Measurements from ENCODE around the gene KATNB1.

Gene KATNB1

GRCh38 chr16:57749856-57750452 is 14.4 kb downstream of the KATNB1 start:
- no peak overlapping the region for H3K9ac ChIP-seq (ENCODE audit: low read depth, low read length)
- no peaks in the 10 kb centered on the region for H3K9me3 ChIP-seq (ENCODE audit: control insufficient read depth, insufficient read depth, low read length)
- no peaks in the 10 kb centered on the region for H3K4me1 ChIP-seq (ENCODE audit: insufficient read depth, low read length)
- peaks cover 6% of the 10 kb centered on the region; the same call in 1 of the 2 replicates for H3K36me3 ChIP-seq (ENCODE audit: insufficient read depth, low read length)

GRCh38 chr16:57750796-57751538 is 15.4 kb downstream of the KATNB1 start:
- peaks cover 6% of the 10 kb centered on the region; the same call in 1 of the 2 replicates for H3K36me3 ChIP-seq (ENCODE audit: insufficient read depth, low read length)
- no peaks in the 10 kb centered on the region for H3K9me3 ChIP-seq (ENCODE audit: control insufficient read depth, insufficient read depth, low read length)
- no peak overlapping the region for H3K9ac ChIP-seq (ENCODE audit: low read depth, low read length)
- no peaks in the 10 kb centered on the region for H3K4me1 ChIP-seq (ENCODE audit: insufficient read depth, low read length)

- peaks cover 6% of the 10 kb centered on the region; the same call in 1 of the 2 replicates for H3K36me3 ChIP-seq (ENCODE audit: insufficient read depth, low read length)
Observed at GRCh38 chr16:57751539-57752202, 16.1 kb downstream of the KATNB1 start.

GRCh38 chr16:57752203-57752580 is 16.6 kb downstream of the KATNB1 start:
- Histone ChIP-seq H3K9ac (ENCODE audit: low read depth, low read length) (no peak overlapping the region), H3K36me3 (ENCODE audit: insufficient read depth, low read length) (peaks cover 6% of the 10 kb centered on the region; the same call in 1 of the 2 replicates), H3K4me1 (ENCODE audit: insufficient read depth, low read length) (no peaks in the 10 kb centered on the region; the same call in 1 of the 2 replicates), H3K9me3 (ENCODE audit: control insufficient read depth, insufficient read depth, low read length) (no peaks in the 10 kb centered on the region)

More at GRCh38 chr16:57751539-57752202, 16.1 kb downstream of the KATNB1 start:
- no peaks in the 10 kb centered on the region for H3K9me3 ChIP-seq (ENCODE audit: control insufficient read depth, insufficient read depth, low read length)
- no peak overlapping the region for H3K9ac ChIP-seq (ENCODE audit: low read depth, low read length)
- no peaks in the 10 kb centered on the region for H3K4me1 ChIP-seq (ENCODE audit: insufficient read depth, low read length)

GRCh38 chr16:57752581-57753447 is 17.2 kb downstream of the KATNB1 start:
- Histone ChIP-seq H3K9me3 (ENCODE audit: control insufficient read depth, insufficient read depth, low read length) (no peaks in the 10 kb centered on the region), H3K9ac (ENCODE audit: low read depth, low read length) (no peak overlapping the region), H3K4me1 (ENCODE audit: insufficient read depth, low read length) (peaks cover 2% of the 10 kb centered on the region; the same call in 1 of the 2 replicates), H3K36me3 (ENCODE audit: insufficient read depth, low read length) (peaks cover 6% of the 10 kb centered on the region; the same call in 1 of the 2 replicates)

GRCh38 chr16:57753448-57754353 is 18.1 kb downstream of the KATNB1 start:
- no peak overlapping the region for H3K9ac ChIP-seq (ENCODE audit: low read depth, low read length)
- H3K36me3 ChIP-seq (ENCODE audit: insufficient read depth, low read length): peaks cover 6% of the 10 kb centered on the region; the same call in 1 of the 2 replicates
- no peaks in the 10 kb centered on the region for H3K9me3 ChIP-seq (ENCODE audit: control insufficient read depth, insufficient read depth, low read length)
- H3K4me1 ChIP-seq (ENCODE audit: insufficient read depth, low read length): peaks cover 2% of the 10 kb centered on the region; the same call in 1 of the 2 replicates

GRCh38 chr16:57754354-57755060 is 18.9 kb downstream of the KATNB1 start:
- Histone ChIP-seq H3K4me1 (ENCODE audit: insufficient read depth, low read length) (peaks cover 2% of the 10 kb centered on the region; the same call in 1 of the 2 replicates), H3K9me3 (ENCODE audit: control insufficient read depth, insufficient read depth, low read length) (no peaks in the 10 kb centered on the region), H3K9ac (ENCODE audit: low read depth, low read length) (no peak overlapping the region), H3K36me3 (ENCODE audit: insufficient read depth, low read length) (peaks cover 4% of the 10 kb centered on the region; the same call in 1 of the 2 replicates)

GRCh38 chr16:57755061-57755684 is 19.6 kb downstream of the KATNB1 start:
- Histone ChIP-seq H3K9me3 (ENCODE audit: control insufficient read depth, insufficient read depth, low read length) (no peaks in the 10 kb centered on the region), H3K4me1 (ENCODE audit: insufficient read depth, low read length) (peaks cover 4% of the 10 kb centered on the region; the same call in 1 of the 2 replicates), H3K9ac (ENCODE audit: low read depth, low read length) (no peak overlapping the region), H3K36me3 (ENCODE audit: insufficient read depth, low read length) (no peaks in the 10 kb centered on the region; the same call in 1 of the 2 replicates)

GRCh38 chr16:57755726-57756423 is 20.3 kb downstream of the KATNB1 start:
- H3K4me1 ChIP-seq (ENCODE audit: insufficient read depth, low read length): peaks cover 8% of the 10 kb centered on the region; the same call in 1 of the 2 replicates
- no peaks in the 10 kb centered on the region for H3K9me3 ChIP-seq (ENCODE audit: control insufficient read depth, insufficient read depth, low read length)
- H3K36me3 ChIP-seq (ENCODE audit: insufficient read depth, low read length): no peaks in the 10 kb centered on the region; the same call in 1 of the 2 replicates
- no peak overlapping the region for H3K9ac ChIP-seq (ENCODE audit: low read depth, low read length)

GRCh38 chr16:57756424-57757325 is 21.1 kb downstream of the KATNB1 start:
- Histone ChIP-seq H3K4me1 (ENCODE audit: insufficient read depth, low read length) (peaks cover 8% of the 10 kb centered on the region; the same call in 1 of the 2 replicates), H3K9me3 (ENCODE audit: control insufficient read depth, insufficient read depth, low read length) (no peaks in the 10 kb centered on the region), H3K36me3 (ENCODE audit: insufficient read depth, low read length) (no peaks in the 10 kb centered on the region; the same call in 1 of the 2 replicates), H3K9ac (ENCODE audit: low read depth, low read length) (no peak overlapping the region)

GRCh38 chr16:57757326-57757786 is 21.8 kb downstream of the KATNB1 start:
- peaks cover 8% of the 10 kb centered on the region; the same call in 1 of the 2 replicates for H3K4me1 ChIP-seq (ENCODE audit: insufficient read depth, low read length)
- no peaks in the 10 kb centered on the region for H3K9me3 ChIP-seq (ENCODE audit: control insufficient read depth, insufficient read depth, low read length)
- no peak overlapping the region for H3K9ac ChIP-seq (ENCODE audit: low read depth, low read length)
- H3K36me3 ChIP-seq (ENCODE audit: insufficient read depth, low read length): no peaks in the 10 kb centered on the region; the same call in 1 of the 2 replicates
